Testis (tissue), 2 donors: ENCODE measurements around the gene MRPL37.

Experiments
- CTCF ChIP-seq, 3 experiments: fragments of 450-650 bp in 2 of 3; fragments of 200-600 bp in 1 of 3; sonication (generic) in 1 of 3; IDR thresholded peaks; one replicate each; pipeline ENCODE4 v1.5.1; 2016 to 2019; ENCODE audit warnings: antibody characterized with exemption in 3 of 3, mild to moderate bottlenecking in 2 of 3, moderate library complexity in 1 of 3
- POLR2A ChIP-seq: fragments of 450-650 bp; IDR thresholded peaks from one replicate; pipeline ENCODE4 v1.6.1; 2017; ENCODE audit warnings: antibody characterized with exemption, mild to moderate bottlenecking, moderate library complexity

DNA sequence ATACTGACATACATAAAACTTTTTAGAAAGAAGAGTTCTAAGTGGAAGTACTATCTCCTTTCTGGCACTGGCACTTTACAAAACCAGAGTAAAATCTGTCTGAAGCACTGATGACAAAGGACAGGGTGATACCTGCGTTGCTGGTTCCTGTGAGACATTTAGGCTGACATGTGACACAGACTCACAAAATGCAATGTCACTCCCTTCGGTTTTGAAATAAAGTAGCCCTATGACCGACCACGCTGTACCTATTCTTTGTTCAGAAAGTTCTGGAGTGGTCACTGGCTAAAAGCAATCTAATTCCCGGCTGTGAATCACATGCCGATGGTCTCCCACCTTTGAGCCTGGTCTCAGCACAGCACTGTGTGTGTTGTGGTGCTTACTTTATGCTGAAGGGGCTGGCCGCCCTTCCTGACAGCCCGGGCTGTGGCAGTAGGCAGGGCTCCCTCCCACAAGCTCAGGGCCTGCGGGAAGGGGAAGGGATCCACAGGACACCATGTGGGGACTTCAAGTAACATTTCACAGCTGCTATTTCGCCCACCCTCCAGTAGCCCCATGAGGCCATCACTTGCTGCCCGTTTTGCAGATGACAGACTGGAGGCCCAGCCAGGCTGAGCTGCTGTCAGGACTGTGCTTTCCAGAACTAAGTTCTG lies 48.0 kb downstream of the MRPL37 start:
- no peak for TF ChIP-seq CTCF (IDR thresholded peaks at IDR 0.05)
- no peak for TF ChIP-seq POLR2A
